T47D (cell line): Measurements from ENCODE around the gene SPAM1.

ENCODE experiments used
- DNase-seq, 2 experiments: peaks; one replicate each; pipeline versions ENCODE4 v3.0.0 to v3.0.0-alpha.2; 2011 to 2012; ENCODE audit warnings: low read depth in 1 of 2, low spot score in 1 of 2
- JUND ChIP-seq: IDR thresholded peaks from 2 replicates; pipeline ENCODE4 v1.6.1; 2012; ENCODE audit warnings: low read depth
- in situ Hi-C: cut with HindIII; loops from 2 replicates; pipeline ENCODE4 v1.10.0; 2016; ENCODE audit warnings: low sequenced_read_pairs, low pct_unique_long_range_greater_than_20kb

SPAM1 gene

GRCh38 chr7:123929655-123930054, 4.6 kb downstream of the SPAM1 start:
- DNase-seq = no peak
- in situ Hi-C loops = no loop called here

GRCh38 chr7:123935436-123936381, 10.7 kb downstream of the SPAM1 start:
- no peak for TF ChIP-seq JUND
- no peak for DNase-seq
- in situ Hi-C loops = no loop called here

More at GRCh38 chr7:123929655-123930054, 4.6 kb downstream of the SPAM1 start:
- no peak for TF ChIP-seq JUND

- in situ Hi-C loops = no loop called here
- DNase-seq = no peak
- no peak for TF ChIP-seq JUND
Measured at GRCh38 chr7:123936388-123936787, 11.3 kb downstream of the SPAM1 start.

- TF ChIP-seq JUND = no peak
- DNase-seq = no peak
- in situ Hi-C loops = no loop called here
Measured at GRCh38 chr7:123939784-123940183, 14.7 kb downstream of the SPAM1 start.

- in situ Hi-C loops = no loop called here
- no peak for TF ChIP-seq JUND
- no peak for DNase-seq
Measured at GRCh38 chr7:123941391-123942180, 16.5 kb downstream of the SPAM1 start.

GRCh38 chr7:123944395-123944794, 19.4 kb downstream of the SPAM1 start:
- DNase-seq = no peak
- TF ChIP-seq JUND = no peak
- in situ Hi-C loops = no loop called here

- in situ Hi-C loops = no loop called here
Measured at GRCh38 chr7:123945938-123946337, 20.9 kb downstream of the SPAM1 start.

GRCh38 chr7:123948136-123948535, 23.1 kb downstream of the SPAM1 start:
- DNase-seq = no peak
- in situ Hi-C loops = no loop called here
- no peak for TF ChIP-seq JUND

More at GRCh38 chr7:123945938-123946337, 20.9 kb downstream of the SPAM1 start:
- peak in 1 of 2 experiments; percentile 47 for DNase-seq
- no peak for TF ChIP-seq JUND

GRCh38 chr7:123958186-123958703, 33.2 kb downstream of the SPAM1 start:
- no peak for TF ChIP-seq JUND
- in situ Hi-C loops = no loop called here
- no peak for DNase-seq

GRCh38 chr7:123961771-123962170, 36.7 kb downstream of the SPAM1 start:
- in situ Hi-C loops = no loop called here
- DNase-seq = no peak
- TF ChIP-seq JUND = no peak

- no peak for DNase-seq
- no peak for TF ChIP-seq JUND
- in situ Hi-C loops = no loop called here
Measured at GRCh38 chr7:123966936-123967335, 41.9 kb downstream of the SPAM1 start.

GRCh38 chr7:123972045-123972444, 47.0 kb downstream of the SPAM1 start:
- in situ Hi-C loops = no loop called here
- DNase-seq = no peak
- TF ChIP-seq JUND = no peak

GRCh38 chr7:123972831-123973230, 47.8 kb downstream of the SPAM1 start:
- in situ Hi-C loops = no loop called here
- TF ChIP-seq JUND = no peak
- no peak for DNase-seq
